T-cell (primary cell): ENCODE data around the gene CELF3. TPM values are rescaled to one million over a fixed set of nuclear protein-coding genes. Genes with fewer than 3 reads are reported as not detected.

Experiments
- ATAC-seq, 4 experiments: fragments of 200-7000 bp in 3 of 4; fragments of 150-1000 bp in 1 of 4; cut with Tn5 transposase; replicated peaks in 1 of 4; 1 replicate in 3 of 4; 2 replicates in 1 of 4; pipeline ENCODE4 v1.10.0; 2021; ENCODE audit warnings: moderate library complexity in 3 of 4, mild to moderate bottlenecking in 2 of 4, moderate number of reproducible peaks in 1 of 4
- CTCF ChIA-PET, 2 donors: fragments of 300-600 bp; sonication (Branson Sonifier 250); formaldehyde crosslinking; loops; one replicate each; lab custom pipeline; 2022; ENCODE audit warnings: antibody characterized with exemption in 2 of 2; lab: Charles Lee
- POLR2A ChIA-PET, 2 donors: fragments of 300-600 bp; sonication (Branson Sonifier 250); formaldehyde crosslinking; loops; one replicate each; lab custom pipeline; 2022; ENCODE audit warnings: antibody characterized with exemption in 2 of 2; lab: Charles Lee
- DNase-seq, 35 experiments: peaks; one replicate each; pipeline versions ENCODE4 v3.0.0 to v3.0.0-alpha.2; 2013 to 2023
- H3K27ac ChIP-seq: one replicate; pipeline ENCODE4 v1.5.1; 2013; ENCODE audit warnings: low read length
- H3K27me3 ChIP-seq, 2 experiments: replicated peaks in 1 of 2; 1 replicate in 1 of 2; 2 replicates in 1 of 2; pipeline versions ENCODE4 v1.6.1 to v1.7.0; 2013; ENCODE audit warnings: low read length in 1 of 2, mixed read lengths in 1 of 2; ENCODE audit not compliant: control insufficient read depth in 2 of 2, insufficient read depth in 2 of 2; ENCODE audit errors: extremely low read depth in 1 of 2
- H3K36me3 ChIP-seq, 2 donors: 1 replicate in 1 of 2; 2 replicates in 1 of 2; pipeline versions ENCODE4 v1.6.1 to v1.7.0; 2013; ENCODE audit warnings: low read length in 1 of 2; ENCODE audit not compliant: control insufficient read depth in 2 of 2, insufficient read depth in 1 of 2; ENCODE audit errors: extremely low read depth in 1 of 2
- H3K4me1 ChIP-seq, 2 experiments: 1 replicate in 1 of 2; 2 replicates in 1 of 2; pipeline versions ENCODE4 v1.6.1 to v1.7.0; 2013; ENCODE audit warnings: low read length in 2 of 2, mixed read lengths in 1 of 2; ENCODE audit not compliant: insufficient read depth in 2 of 2, control insufficient read depth in 1 of 2; ENCODE audit errors: extremely low read depth in 1 of 2
- H3K4me3 ChIP-seq, 2 donors: 1 replicate in 1 of 2; 2 replicates in 1 of 2; pipeline versions ENCODE4 v1.5.1 to v1.7.0; 2013; ENCODE audit warnings: mild to moderate bottlenecking in 2 of 2, low read length in 1 of 2, moderate library complexity in 1 of 2; ENCODE audit not compliant: control insufficient read depth in 1 of 2; ENCODE audit errors: extremely low read depth in 1 of 2
- H3K9me3 ChIP-seq: 2 replicates; pipeline ENCODE4 v1.7.0; 2013
- H3K27ac Mint-ChIP-seq, 2 donors: one replicate each; pipeline ENCODE4 v1.8.0; 2020 to 2021; ENCODE audit warnings: mild to moderate bottlenecking in 2 of 2, mixed read lengths in 2 of 2
- H3K27me3 Mint-ChIP-seq, 2 donors: one replicate each; pipeline ENCODE4 v1.8.0; 2021 to 2022; ENCODE audit warnings: mixed read lengths in 2 of 2
- H3K36me3 Mint-ChIP-seq: one replicate; pipeline ENCODE4 v1.8.0; 2021; ENCODE audit warnings: mixed read lengths
- H3K4me1 Mint-ChIP-seq, 3 donors: one replicate each; pipeline ENCODE4 v1.8.0; 2020 to 2022; ENCODE audit warnings: mixed read lengths in 3 of 3, mild to moderate bottlenecking in 1 of 3
- H3K4me3 Mint-ChIP-seq, 3 donors: one replicate each; pipeline ENCODE4 v1.8.0; 2020 to 2022; ENCODE audit warnings: mild to moderate bottlenecking in 3 of 3, mixed read lengths in 3 of 3, moderate library complexity in 3 of 3
- H3K9me3 Mint-ChIP-seq, 3 donors: one replicate each; pipeline ENCODE4 v1.8.0; 2020 to 2022; ENCODE audit warnings: mixed read lengths in 3 of 3
- WGBS: methylation state at CpG from one replicate; pipeline ENCODE4 v1.1.5; 2013; ENCODE audit warnings: missing lambda C conversion rate; ENCODE audit not compliant: insufficient coverage; 5-methylcytosine and 5-hydroxymethylcytosine counted together
- total RNA-seq, 35 experiments: library from RNA in 6 of 35; stranded (reverse) in 6 of 35; fragments of 120-200 nt in 1 of 35; gene quantifications; one replicate each; pipeline versions ENCODE4 v1.2.1 to v1.2.4 and lab custom pipeline; 2013 to 2026

CELF3 gene
- total RNA-seq, 5 donors from 2014 or later (not counting 1 experiment from before 2014, with no cell fraction given) = not detected

GRCh38 chr1:151711951-151712350 lies 4.7 kb downstream of the CELF3 start:
- Histone ChIP-seq H3K27me3 (peaks cover 0 to 54% of the 10 kb centered on the region in 2 experiments), H3K4me3 (no peak overlapping the region), H3K9me3 (no peaks in the 10 kb centered on the region), H3K36me3 (no peaks in the 10 kb centered on the region), H3K27ac (no peak overlapping the region), H3K4me1 (peaks cover 0 to 9% of the 10 kb centered on the region in 2 experiments)
- ChIA-PET POLR2A (no interaction called here), CTCF (no interaction called here)
- no peaks in the 10 kb centered on the region for H3K36me3 Mint-ChIP-seq
- H3K4me1 Mint-ChIP-seq = peaks cover 2 to 5% (median 3%) of the 10 kb centered on the region in 3 donors
- DNase-seq (no peak), ATAC-seq (no peak)
- no peak overlapping the region for H3K4me3 Mint-ChIP-seq
- 50% methylated on average over 6 of the region's 10 CpGs for WGBS
- no peak overlapping the region for H3K27ac Mint-ChIP-seq
- H3K9me3 Mint-ChIP-seq = no peaks in the 10 kb centered on the region
- H3K27me3 Mint-ChIP-seq = peaks cover 32 to 46% of the 10 kb centered on the region in 2 donors

GRCh38 chr1:151711044-151711800 lies 5.4 kb downstream of the CELF3 start:
- DNase-seq (no peak), ATAC-seq (no peak)
- Histone ChIP-seq H3K9me3 (no peaks in the 10 kb centered on the region), H3K36me3 (no peaks in the 10 kb centered on the region), H3K27me3 (peaks cover 0 to 46% of the 10 kb centered on the region in 2 experiments), H3K4me3 (no peak overlapping the region), H3K27ac (no peak overlapping the region), H3K4me1 (peaks cover 0 to 2% of the 10 kb centered on the region in 2 experiments)
- H3K27me3 Mint-ChIP-seq = peaks cover 28 to 43% of the 10 kb centered on the region in 2 donors
- no peak overlapping the region for H3K27ac Mint-ChIP-seq
- 82% methylated on average over 10 of the region's 21 CpGs for WGBS
- H3K9me3 Mint-ChIP-seq = no peaks in the 10 kb centered on the region
- H3K4me3 Mint-ChIP-seq = no peak overlapping the region
- ChIA-PET CTCF (no interaction called here), POLR2A (no interaction called here)
- H3K36me3 Mint-ChIP-seq = no peaks in the 10 kb centered on the region
- peaks cover 0 to 6% (median 2%) of the 10 kb centered on the region in 3 donors for H3K4me1 Mint-ChIP-seq

- Histone ChIP-seq H3K27ac (no peak overlapping the region), H3K4me1 (no peaks in the 10 kb centered on the region), H3K36me3 (no peaks in the 10 kb centered on the region), H3K4me3 (no peak overlapping the region), H3K9me3 (no peaks in the 10 kb centered on the region), H3K27me3 (peaks cover 0 to 37% of the 10 kb centered on the region in 2 experiments)
- WGBS = 42% methylated on average over 2 of the region's 15 CpGs
- Mint-ChIP-seq H3K4me3 (no peak overlapping the region), H3K27ac (no peak overlapping the region), H3K27me3 (peaks cover 19 to 34% of the 10 kb centered on the region in 2 donors), H3K9me3 (no peaks in the 10 kb centered on the region), H3K36me3 (no peaks in the 10 kb centered on the region), H3K4me1 (peaks cover 2 to 5% (median 3%) of the 10 kb centered on the region in 3 donors)
- DNase-seq (peak in 12 of 35 experiments; percentile 7 to 29 (median 22)), ATAC-seq (no peak)
- POLR2A ChIA-PET = no interaction called here
- CTCF ChIA-PET = no interaction called here
Observed at GRCh38 chr1:151710187-151710840, 6.3 kb downstream of the CELF3 start.

- Histone ChIP-seq H3K4me1 (no peaks in the 10 kb centered on the region), H3K27me3 (peaks cover 0 to 25% of the 10 kb centered on the region in 2 experiments), H3K4me3 (no peak overlapping the region), H3K36me3 (no peaks in the 10 kb centered on the region), H3K9me3 (no peaks in the 10 kb centered on the region), H3K27ac (no peak overlapping the region)
- Mint-ChIP-seq H3K4me3 (no peak overlapping the region), H3K9me3 (no peaks in the 10 kb centered on the region), H3K27ac (no peak overlapping the region), H3K36me3 (no peaks in the 10 kb centered on the region), H3K27me3 (peaks cover 5 to 21% of the 10 kb centered on the region in 2 donors), H3K4me1 (peaks cover 2 to 5% (median 3%) of the 10 kb centered on the region in 3 donors)
- POLR2A ChIA-PET = no interaction called here
- WGBS = 78% methylated on average over 10 of the region's 15 CpGs
- DNase-seq (no peak), ATAC-seq (no peak)
- CTCF ChIA-PET = interaction anchor here in 1 of 2 donors (0.6 kb wide), 1 partner anchor 129 kb away, joined by 7 read pairs; no protein-coding TSS in a partner anchor
Observed at GRCh38 chr1:151708891-151709290, 7.7 kb downstream of the CELF3 start.

- Mint-ChIP-seq H3K27me3 (peaks cover 4 to 11% of the 10 kb centered on the region in 2 donors), H3K36me3 (no peaks in the 10 kb centered on the region), H3K27ac (no peak overlapping the region), H3K4me3 (no peak overlapping the region), H3K9me3 (no peaks in the 10 kb centered on the region), H3K4me1 (peaks cover 8 to 11% (median 11%) of the 10 kb centered on the region in 3 donors)
- CTCF ChIA-PET = no interaction called here
- H3K4me1 ChIP-seq = peaks cover 0 to 5% of the 10 kb centered on the region in 2 experiments
- DNase-seq = no peak
- no peaks in the 10 kb centered on the region for H3K9me3 ChIP-seq
- no peak overlapping the region for H3K27ac ChIP-seq
- peaks cover 0 to 15% of the 10 kb centered on the region in 2 experiments for H3K27me3 ChIP-seq
- no peak for ATAC-seq
- 90% methylated on average over 12 of the region's 15 CpGs for WGBS
- POLR2A ChIA-PET = no interaction called here
- H3K4me3 ChIP-seq = no peak overlapping the region
- no peaks in the 10 kb centered on the region for H3K36me3 ChIP-seq
Observed at GRCh38 chr1:151707541-151708065, 9.0 kb downstream of the CELF3 start.
